GM18508 (cell line): ENCODE data around the gene ERC2.

ENCODE experiments used
- ATAC-seq: cut with Tn5 transposase; IDR thresholded peaks from one replicate; pipeline ENCODE4 v1.9.1; 2021; ENCODE audit warnings: moderate number of reproducible peaks; ENCODE audit not compliant: insufficient read depth, unreplicated experiment

Gene ERC2

DNA sequence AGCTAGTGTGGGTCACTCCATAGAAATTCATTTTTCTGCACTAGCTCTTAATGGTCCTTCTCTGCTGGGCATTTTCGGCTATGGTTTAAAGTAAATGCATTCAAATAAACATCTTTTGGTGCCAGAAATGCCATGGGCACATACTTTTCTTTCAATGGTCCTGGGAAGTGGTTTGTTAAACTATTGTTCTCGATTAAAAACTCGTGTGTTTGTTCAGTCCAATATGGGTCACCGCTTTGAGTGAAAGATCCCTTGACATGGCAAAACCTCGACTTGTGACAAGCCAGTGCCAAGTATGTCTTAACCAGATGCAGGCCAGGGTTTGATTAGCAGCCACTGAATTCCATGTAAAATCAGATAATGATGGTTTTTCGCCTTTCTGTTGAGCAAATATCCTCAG, 649.3 kb downstream of the ERC2 start:
- no peak for ATAC-seq

DNA sequence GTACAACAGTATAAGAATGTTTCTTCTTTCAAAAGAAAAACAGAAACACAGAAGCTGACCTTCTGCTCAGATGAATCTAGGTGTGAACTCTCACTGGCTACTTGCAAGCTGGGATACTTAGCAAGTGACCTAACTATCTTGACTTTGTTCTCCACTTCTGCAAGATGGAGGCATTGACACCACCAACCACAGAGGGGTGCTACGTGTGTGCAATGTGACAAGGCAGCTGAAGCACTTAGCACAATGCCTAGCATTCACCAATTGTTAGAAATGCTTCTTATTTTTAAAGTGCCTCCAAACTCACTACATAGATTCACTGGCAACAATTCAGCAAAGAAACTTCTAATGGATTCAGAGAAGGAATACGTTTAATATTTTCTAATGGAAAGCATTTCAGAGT, 649.8 kb downstream of the ERC2 start:
- no peak for ATAC-seq

DNA sequence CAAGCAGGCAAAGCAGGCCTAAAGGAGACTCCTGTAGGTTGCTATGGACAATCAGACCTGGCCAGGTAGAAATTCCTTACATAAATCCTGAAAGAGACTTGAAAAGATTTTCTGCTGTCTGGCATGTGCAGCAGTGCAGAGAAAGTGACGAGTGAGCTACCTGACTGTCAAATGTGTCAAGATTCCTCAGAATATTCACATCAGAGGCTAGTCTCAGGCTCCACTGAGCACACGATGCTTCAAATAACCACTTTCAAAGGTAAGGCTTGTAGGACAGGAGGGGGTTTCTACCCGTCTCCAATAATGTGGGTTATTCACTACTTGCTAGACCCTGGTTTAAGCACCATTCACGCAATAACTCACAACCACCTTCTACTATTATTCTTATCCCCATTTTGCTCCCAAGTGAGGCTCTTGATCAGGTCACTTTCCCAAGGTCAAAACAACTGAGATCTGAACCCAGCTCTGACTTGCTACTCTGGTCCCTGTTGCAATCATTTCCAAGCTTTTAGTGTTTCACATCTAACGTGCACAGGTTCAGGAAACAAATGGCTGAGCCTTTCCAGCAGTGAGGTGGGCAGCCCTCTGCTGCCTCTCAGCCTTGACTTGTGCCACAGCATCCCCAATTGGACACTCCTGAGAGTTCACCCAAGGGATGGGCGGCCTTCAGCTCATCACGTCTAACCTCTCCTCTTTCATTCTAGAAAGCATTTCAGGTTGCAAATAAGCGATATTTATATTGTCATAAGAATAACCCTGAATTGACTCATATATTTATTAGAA, 651.3 kb downstream of the ERC2 start:
- ATAC-seq = no peak

DNA sequence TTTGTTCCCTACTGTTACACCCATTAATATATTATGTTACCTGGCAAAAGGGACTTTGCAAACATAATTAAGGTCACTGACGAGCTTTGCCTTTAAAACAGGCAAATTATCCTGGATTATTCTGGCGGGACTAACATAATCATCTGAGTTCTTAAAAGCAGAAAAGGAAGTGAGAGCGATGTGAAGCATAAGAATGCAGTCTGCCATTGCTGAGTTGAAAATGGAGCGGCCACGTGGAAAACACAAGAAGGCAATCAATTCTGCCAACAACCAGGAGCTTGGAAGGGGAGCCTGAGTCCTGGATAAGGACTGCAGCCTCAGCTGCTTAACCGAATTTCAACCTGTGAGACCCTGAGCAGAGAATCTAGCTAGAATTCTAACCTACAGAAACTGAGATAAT, 653.0 kb downstream of the ERC2 start:
- no peak for ATAC-seq

DNA sequence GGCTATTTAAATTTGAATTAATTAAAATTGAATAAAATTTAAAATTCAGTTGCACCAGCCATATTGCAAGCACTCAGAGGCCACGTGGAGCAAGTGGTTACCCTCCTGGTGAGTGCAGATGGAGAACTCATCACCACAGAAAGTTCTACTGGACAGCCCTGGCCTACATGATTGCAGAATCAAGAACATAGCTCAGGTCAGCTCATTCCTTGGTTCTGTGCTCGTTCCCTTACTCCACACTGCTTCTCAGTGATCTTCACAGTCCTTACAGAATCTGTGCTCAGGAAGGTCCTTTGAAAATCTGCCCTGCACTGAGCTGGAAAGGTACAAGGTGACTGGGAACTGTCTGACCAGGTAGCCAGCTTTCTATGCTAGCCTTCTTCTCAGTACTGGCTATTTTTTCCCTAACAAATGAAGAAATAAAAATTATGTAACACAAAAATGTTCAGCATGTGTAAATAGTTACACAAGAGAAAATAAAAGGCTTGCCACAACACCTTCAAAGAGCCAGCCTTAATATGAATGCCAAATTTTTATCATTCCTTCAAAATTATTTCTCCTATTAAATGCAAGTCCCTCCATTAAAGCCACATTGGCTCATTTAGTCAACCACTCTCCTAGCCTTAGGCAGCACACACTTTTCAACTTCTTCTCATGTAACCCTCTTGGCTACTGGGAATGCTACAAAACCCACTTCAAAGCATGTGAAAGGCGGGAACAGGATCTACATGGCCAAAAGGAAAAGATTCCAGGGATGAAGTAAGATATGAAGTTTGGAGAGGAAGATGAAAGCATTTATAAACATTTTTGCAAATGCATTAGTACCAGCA, 654.8 kb downstream of the ERC2 start:
- no peak for ATAC-seq

- ATAC-seq = no peak
Measured at GRCh38 chr3:55812394-55813013, 655.8 kb downstream of the ERC2 start.

GRCh38 chr3:55807210-55807609, 661.1 kb downstream of the ERC2 start:
- no peak for ATAC-seq

DNA sequence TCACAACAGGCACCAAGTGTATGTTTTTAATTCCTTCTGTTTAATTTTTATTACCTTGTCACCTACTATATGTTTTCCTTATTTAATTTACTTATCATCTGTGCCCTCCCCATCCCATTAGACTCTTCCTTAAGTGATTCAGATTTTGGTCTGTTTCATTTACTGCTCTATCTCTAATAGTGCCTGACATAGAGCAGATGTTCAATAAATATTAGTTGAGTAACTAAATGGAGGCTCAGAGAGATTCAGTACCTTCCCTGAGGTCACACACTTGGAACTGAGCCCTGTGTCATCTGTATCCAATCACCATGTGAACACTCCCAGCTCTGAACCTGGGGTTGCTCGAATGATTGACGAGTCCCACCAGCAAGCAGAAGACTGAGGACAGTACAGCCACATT, 663.1 kb downstream of the ERC2 start:
- ATAC-seq = no peak

DNA sequence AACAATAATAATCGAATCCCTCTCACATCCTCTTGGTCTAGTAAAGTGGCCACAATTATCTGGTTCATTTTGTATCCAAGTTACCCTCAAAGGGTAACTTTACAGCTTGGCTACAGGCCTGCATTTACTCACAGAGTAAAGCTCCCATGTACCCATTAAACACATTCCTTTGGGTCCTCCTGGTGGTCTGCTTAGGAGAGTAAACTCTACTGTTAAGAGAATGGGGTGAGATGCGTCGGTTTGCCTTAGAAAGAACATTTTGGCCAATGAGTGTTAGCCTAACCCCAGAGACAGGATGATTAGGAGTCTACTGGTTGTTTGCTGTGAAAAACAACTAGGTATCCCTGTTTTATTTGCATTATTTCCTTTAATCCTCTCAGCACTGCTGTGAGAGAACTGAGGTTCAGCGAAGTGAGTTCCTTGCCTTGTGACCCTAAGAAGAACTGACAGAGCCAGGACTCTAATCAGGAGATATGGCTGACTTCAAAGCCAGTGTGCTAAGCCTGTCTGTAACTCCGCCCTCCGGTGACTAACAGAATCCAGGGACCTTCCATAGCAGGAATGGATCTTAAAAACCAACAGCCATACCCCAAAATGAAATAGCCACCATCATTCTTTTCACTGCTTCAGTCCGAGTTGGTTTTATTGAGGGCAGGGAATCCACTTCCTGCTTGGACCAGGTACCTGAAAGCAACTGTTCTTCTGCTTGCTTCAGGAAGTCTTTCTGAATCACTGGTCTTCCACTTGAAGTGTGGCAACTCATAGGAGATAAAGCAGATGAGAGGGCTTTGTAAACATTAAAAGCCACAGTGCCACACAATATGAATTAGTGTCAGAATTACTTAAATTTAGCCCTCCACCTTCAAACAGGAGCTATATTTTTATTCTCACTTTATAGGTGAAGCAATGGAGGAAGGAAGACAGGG, 663.8 kb downstream of the ERC2 start:
- ATAC-seq = no peak

GRCh38 chr3:55802816-55803215, 665.5 kb downstream of the ERC2 start:
- no peak for ATAC-seq

- no peak for ATAC-seq
Measured at GRCh38 chr3:55801676-55802075, 666.6 kb downstream of the ERC2 start.

DNA sequence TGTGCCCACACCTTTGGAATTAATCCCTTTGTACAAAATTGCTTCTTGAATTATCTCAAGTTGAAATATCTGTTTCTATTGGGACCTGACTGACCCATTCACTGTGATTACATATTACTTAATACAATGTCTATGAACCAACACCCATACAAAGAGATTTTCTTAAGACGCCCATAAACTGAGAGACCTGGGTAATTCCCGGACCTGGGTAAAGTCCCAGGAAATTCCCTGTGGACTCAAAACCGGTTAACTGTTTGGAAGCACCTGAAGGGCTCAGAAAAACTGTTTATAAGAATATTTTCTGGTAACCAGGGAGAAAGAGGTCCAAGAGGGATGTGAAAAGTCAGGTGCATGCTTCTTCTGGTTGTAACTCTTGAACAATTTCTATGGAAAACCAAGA, 667.2 kb downstream of the ERC2 start:
- no peak for ATAC-seq

DNA sequence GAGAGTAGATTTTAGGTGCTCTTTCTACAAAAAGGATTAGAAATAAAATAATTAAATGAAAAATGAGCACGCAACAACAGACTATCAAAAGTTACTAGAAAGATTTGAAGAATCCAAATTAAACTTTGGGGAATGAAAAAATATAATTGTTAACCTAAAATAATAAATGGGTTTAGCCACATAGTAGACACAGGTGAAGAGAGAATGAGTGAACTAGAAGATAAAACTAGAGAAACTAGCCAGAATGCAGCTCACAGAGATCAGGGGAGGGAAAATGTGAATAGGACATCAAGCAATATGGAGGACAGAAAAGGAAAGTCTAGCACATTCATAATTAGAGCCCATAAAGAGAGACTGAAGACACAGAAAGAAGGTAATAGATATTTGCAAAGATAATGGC, 670.5 kb downstream of the ERC2 start:
- ATAC-seq = no peak

GRCh38 chr3:55797084-55797483, 671.2 kb downstream of the ERC2 start:
- no peak for ATAC-seq

DNA sequence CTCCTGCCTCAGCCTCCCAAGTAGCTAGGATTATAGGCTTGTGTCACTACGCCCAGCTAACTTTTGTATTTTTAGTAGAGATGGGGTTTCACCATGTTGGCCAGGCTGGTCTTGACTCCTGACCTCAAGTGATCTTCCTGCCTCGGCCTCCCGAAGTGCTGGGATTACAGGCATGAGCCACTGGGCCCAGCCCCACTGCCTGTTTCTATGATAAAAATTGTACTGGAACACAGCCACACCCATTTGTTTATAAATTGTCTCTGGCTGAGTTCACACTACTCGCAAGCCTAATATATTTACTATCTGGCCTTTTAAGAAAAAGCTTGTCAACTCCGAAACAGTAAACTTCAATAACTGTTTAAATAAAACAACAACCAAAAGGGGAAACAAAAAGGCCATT, 671.7 kb downstream of the ERC2 start:
- no peak for ATAC-seq

GRCh38 chr3:55795746-55796145, 672.5 kb downstream of the ERC2 start:
- no peak for ATAC-seq

DNA sequence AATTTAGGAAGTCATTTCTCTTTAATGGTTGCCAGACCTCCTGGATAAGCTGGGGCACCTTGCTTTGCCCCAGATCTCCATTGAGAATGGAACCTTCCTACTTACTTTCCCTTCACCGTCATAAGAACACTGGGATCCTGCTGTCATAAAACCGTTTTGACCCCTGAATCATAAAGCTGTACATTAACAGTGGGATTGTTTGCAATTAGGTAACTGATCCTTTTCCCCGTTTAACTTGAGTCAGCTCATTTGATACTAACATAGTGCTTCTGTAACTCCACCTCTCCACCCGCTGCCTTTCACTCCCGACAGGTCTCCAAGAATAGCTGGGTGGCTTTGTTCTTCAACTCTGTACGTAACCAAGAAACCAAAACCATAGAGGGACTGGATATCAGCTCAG, 673.0 kb downstream of the ERC2 start:
- ATAC-seq = no peak

- ATAC-seq = no peak
Measured at GRCh38 chr3:55792742-55793141, 675.5 kb downstream of the ERC2 start.

DNA sequence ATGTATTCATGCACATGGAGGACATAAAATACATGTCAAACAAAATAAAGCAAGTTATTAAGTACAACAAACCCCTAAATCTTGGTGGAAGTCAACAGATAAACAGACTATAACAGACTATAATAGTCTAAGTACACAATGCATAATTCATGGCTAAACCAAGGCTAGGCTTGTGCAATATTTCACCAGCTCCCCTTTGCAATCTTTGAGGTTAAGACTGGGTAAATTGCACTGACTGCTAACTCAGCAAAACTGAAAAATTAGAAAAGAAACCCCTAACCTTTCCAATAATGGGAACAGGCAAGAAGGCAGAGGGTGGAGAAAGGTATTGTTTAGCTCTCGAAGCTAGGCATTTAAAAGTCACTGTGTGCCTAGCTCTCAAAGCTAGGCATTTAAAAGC, 676.3 kb downstream of the ERC2 start:
- ATAC-seq = no peak

DNA sequence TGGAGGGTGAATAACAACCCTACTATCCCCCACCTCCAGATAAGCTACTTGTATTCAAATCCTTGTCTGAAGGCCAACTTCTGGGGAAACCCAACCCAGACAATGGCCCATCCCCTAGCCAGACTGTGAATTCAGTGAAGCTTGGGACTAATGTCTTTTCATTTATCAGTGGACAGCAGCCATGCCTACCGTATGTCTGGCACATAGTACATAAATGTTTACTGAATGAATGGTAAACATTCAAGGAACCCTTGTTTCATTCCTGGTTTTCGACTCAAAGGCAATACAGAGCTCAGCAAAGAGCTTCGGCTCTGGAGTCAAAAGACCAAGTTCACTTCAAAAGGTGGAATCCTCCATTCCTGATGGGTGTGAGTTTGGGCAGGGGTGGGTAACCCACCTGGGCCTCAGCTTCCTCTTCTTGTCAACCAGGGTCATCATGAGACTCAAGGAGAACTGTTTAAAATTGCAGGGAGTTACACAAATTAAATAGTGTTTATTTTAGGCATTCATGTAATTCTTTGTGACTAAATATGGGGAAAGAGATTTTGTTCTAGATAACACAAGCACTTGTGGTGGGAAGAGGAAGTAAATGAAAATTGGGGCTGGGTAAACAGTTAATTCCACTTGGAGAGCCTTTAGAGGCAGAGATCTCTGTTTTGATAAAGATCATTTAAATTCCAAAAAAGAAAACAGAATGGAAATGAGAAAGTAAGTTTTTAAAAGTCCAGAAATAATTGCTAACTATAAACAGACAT, 677.5 kb downstream of the ERC2 start:
- ATAC-seq = no peak
